LNCaP clone FGC (cell line): ENCODE data around the gene GRIN2A.

Experiments used
- DNase-seq: peaks from one replicate; pipeline ENCODE4 v3.0.0-alpha.2; 2011; ENCODE audit warnings: low read depth
- H3K4me3 ChIP-seq: 2 replicates; pipeline ENCODE4 v1.5.1; 2011; ENCODE audit warnings: mild to moderate bottlenecking, low read depth, low read length, control low read depth
- TF ChIP-seq, protein P1 (sequence below): IDR thresholded peaks from 2 replicates; pipeline ENCODE4 v1.5.1; 2012; ENCODE audit warnings: mild to moderate bottlenecking; ENCODE audit not compliant: control insufficient read depth, insufficient read depth; ENCODE audit errors: extremely low read depth

The GRIN2A gene

GRCh38 chr16:10045947-10046346 is 136.3 kb downstream of the GRIN2A start:
- no peak overlapping the region for H3K4me3 ChIP-seq
- DNase-seq: no peak
- TF ChIP-seq, protein P1, sequence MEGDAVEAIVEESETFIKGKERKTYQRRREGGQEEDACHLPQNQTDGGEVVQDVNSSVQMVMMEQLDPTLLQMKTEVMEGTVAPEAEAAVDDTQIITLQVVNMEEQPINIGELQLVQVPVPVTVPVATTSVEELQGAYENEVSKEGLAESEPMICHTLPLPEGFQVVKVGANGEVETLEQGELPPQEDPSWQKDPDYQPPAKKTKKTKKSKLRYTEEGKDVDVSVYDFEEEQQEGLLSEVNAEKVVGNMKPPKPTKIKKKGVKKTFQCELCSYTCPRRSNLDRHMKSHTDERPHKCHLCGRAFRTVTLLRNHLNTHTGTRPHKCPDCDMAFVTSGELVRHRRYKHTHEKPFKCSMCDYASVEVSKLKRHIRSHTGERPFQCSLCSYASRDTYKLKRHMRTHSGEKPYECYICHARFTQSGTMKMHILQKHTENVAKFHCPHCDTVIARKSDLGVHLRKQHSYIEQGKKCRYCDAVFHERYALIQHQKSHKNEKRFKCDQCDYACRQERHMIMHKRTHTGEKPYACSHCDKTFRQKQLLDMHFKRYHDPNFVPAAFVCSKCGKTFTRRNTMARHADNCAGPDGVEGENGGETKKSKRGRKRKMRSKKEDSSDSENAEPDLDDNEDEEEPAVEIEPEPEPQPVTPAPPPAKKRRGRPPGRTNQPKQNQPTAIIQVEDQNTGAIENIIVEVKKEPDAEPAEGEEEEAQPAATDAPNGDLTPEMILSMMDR: no peak

- H3K4me3 ChIP-seq: no peak overlapping the region
- no peak for DNase-seq
- TF ChIP-seq, protein P1: no peak
Observed at GRCh38 chr16:10045291-10045775, 136.9 kb downstream of the GRIN2A start.

- DNase-seq: no peak
- TF ChIP-seq, protein P1: no peak
- H3K4me3 ChIP-seq: no peak overlapping the region
Observed at GRCh38 chr16:10040136-10041080, 141.8 kb downstream of the GRIN2A start.

GRCh38 chr16:10039220-10040096 is 142.8 kb downstream of the GRIN2A start:
- H3K4me3 ChIP-seq: no peak overlapping the region
- DNase-seq: no peak
- TF ChIP-seq, protein P1: no peak

- no peak overlapping the region for H3K4me3 ChIP-seq
- TF ChIP-seq, protein P1: no peak
- no peak for DNase-seq
Observed at GRCh38 chr16:10037751-10038150, 144.5 kb downstream of the GRIN2A start.

- TF ChIP-seq, protein P1: no peak
- DNase-seq: no peak
- no peak overlapping the region for H3K4me3 ChIP-seq
Observed at GRCh38 chr16:10036956-10037355, 145.3 kb downstream of the GRIN2A start.
